ENCODE data around the gene TBX18.

TBX18 gene

DNA sequence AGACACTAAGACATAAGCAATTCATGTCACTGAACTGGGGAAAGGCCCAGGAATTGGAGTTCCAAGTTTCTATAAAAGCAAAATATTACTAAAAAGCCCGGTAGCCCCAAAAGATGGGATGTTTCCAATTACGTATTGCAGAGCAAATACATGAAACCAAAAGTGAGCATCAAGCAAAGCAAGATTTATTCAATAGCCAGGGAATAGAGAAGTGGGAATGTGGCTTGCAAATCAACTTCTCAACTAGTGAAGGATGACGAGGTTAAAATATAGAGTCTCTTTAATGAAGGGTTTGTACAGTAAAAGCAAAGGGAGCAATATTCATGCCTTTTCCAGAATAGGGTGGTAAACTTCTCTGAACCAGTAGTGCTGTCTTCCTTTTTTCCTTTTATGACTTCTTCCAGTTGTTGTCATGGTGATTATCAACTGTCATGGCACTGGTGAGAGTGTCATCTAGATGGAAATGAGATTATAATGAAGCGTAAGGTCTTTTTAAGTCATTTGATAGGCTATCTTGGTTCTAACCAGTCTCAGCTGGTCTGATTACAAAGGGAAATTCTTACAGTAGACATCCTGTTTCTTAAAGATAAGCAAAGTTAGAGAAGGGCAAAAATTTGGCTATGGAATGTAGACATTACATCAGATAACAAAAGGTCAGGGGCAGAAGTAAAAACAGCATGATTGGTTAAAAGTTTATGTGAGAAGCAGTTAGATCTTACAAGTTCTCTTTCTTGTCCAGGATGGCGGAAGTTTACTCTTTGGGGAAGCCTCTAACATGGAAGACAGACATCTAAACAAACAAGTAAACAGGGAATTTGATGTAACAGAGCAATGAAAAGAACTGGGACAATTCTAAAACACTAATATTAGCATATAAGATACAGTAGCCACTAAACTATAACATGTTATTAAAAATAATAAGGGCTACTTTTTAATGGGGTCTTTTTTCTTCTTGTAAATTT lies 96.9 kb downstream of the TBX18 start:
- no peak for DNase-seq

DNA sequence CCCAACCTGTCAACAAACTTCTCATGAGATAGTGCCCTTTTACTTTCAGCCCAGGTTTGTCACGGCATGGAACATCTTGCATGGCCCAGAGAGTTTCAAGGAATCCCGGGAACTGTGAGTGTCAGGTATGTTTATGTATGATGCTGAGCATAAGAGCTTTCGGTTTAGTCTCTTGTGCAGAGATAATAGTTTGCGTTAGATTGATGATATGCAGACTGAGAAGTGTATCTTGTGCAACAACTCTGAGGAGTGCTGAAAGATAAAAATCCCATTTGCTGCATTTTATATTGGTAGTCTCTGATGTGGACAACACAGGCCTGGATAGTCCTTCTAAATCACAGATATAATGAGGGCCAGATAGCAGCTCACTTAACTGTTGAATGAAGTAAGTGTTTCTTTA lies 99.0 kb downstream of the TBX18 start:
- DNase-seq = no peak

DNA sequence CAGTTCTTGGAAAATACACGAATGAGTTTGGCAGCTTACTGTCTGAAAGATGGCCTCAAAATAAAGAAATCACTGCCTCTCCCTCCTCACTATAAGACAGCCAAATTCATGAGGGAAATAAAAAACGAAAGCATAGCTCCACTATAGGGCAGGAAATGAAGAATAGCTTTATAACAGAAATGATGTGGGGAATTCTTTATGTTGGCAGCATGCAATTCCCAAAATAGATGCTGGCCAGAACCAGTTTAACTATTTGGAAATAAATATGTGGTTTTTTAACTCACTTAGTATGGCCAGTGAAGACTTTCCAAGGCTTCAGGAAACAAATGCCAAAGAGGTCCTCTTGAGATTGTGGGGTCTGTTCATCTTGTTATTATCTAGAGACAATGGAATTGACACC lies 100.5 kb downstream of the TBX18 start:
- DNase-seq = no peak

DNA sequence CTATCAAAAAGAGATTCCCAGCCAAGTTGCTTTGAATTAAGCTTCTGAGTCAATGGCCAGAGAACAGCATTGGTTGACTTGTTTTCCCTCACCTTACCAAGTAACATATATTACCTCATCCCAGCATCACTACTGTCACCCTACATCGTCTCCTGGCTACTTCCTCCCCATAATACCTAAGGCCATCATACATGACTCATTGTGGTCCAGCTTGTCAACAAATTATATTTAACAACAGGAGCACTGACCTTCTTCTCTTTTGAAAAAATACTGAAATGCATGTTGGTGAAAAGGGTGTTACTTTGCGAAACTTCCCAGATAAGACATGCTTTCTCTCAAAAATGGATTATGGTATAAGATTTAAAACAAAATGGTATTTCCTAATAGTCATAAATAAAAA lies 106.9 kb downstream of the TBX18 start:
- no peak for DNase-seq

DNA sequence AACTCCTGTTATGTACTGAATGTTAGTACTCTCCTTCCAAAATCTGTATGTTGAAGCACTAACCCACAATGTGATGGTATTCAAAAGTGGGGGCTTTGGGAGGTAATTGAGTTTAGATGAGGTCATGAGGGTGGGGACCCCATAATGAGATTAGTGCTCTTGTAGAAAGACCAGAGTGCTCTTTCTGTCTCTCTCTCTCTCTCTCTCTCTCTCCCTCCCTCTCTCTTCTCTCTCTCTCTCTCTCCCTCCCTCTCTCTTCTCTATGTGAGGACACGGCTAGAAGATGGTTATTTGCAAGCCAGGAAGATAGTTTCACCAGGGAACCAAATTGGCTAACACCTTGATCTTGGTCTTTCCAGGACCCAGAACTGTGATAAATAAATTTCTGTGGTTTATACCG lies 107.4 kb downstream of the TBX18 start:
- no peak for DNase-seq

DNA sequence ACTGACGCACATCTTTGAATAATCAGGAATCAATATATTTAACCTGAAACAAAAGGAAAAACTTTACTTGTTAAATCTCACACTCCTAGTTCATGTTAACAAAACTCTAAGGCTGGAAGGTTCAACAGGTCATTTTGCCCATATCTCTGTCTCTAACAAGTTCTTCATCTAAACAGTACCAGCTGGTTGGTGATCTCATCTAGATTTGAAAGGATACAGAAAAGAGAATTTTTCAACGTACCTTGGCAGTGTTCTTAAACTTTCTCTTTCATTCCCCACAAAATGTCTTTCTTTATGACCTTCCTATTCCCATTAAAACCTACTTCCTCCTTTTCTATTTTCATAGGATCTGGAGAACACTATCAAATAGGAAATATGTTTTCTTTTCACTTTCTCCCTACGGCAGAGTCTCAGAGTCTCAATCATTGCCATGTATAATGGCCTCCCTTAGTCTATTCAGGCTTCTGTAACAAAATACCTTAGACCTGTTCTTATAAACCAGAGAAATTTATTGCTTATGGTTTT lies 111.3 kb downstream of the TBX18 start:
- DNase-seq = no peak

DNA sequence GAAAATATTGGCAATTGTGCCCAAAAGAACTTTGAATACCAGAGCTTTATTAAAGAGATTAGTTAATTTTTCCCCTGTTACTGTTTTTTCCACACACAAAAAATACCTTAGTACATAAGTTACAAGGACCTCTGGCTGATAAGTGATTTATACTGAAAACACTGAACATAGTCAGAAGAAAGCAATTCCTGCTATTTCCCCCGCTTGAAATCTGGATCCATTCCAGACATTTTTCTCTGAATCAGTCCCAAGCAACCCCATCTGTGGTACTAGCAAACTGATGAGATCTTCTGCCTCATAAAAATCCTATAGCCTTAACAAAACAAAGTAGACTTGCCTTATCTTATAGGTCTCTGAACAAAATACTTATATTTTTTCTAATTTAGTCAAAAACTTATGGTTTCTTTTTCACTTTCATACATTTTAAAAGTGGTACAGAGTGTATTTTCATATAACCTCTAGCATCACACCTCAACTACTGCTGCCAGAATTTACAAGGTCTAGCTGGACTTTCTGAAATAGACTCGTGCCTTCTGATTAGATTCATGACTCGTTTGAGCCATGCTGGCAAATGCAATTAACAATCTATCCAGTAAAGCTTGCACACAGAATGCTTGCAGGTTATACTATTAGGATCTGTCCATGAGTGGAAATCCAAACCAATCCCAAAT lies 111.9 kb downstream of the TBX18 start:
- no peak for DNase-seq

DNA sequence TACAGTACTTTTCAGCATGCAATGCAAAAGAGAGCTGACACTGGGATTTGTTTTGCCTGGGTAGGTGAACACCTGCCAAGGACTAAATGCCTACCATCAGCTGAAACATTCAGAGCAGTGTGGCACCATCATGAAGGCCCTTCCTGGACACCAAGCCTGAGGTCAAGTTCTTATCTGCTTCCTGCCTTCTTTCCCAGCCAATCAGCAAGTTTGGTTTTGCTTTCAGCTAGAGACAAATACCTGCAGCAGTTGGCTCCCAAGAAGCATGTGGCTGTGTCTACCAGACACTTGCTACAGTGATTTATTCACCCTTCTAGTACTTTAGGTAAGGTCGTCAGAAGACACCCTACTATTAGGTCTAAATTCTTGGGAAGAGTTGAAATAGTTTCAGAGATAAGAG lies 112.8 kb downstream of the TBX18 start:
- DNase-seq = no peak

DNA sequence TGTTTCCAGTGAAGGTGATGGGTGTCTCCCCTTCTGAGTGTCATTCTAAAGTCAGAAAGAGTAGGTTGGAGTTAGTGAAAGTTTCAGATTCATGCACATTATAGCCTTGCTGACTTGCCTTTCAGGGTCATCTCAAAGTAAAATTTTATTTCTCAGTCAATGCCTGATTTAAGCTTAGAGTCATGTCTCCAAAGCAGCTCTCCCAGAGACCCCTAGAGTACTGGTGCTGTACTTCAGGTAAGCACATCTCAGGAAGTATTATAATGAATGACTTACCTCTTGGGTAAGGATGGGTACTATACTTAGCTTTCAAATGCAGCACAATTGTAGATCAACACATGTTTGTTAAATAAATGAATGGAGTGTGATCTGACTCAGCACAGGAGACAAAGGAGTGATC lies 116.0 kb downstream of the TBX18 start:
- no peak for DNase-seq

DNA sequence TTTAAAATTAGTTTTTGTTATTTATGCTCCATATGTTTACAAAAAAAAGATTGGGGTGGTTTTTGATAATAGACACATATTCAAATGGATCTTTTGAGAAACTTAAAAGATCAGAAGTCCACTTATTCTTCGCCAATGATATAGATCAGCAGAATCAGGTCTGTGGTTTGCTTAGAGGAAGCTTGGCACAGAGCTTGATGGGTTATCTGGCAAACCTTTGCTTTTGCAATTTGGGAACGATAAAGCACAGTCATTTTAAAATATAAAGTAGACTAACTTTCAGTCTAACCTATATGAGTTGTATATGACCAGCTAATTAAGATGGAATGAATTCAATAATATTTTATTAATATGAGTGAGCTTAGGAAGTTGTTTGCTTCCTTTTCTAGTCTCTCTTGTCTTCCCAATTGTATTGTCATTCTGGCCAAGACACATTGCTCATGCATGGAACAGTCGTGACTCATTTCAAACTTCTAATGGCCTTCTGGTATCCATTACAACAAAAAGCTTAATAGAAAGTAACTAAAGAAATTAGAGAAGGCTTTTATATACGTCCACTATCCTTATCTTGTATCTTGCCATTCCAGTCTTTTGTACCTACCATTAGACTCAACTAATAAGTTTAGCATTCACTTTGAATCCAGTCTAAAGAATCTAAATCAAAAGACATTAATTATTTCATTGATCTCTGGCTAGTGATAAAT lies 118.7 kb downstream of the TBX18 start:
- peak in 1 of 2 experiments; percentile 11 for DNase-seq

DNA sequence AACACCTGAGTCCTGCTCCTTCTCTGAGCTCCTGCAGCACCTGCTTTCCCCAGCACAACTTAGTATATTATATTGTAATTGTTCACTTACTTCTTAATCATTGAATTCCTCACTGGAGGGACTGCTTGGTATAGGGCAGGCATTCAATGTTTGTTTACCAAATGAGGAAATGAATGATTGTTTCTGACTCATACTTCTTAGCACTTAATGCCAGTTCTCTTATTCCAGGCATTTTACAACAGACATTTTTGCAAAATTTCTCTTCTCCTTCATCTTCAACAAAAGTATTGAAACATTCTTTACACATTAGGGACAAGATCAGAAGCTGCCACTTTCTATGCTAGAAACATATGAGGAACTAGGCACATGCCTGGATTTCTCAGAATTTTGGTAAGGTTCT lies 119.4 kb downstream of the TBX18 start:
- DNase-seq = peak in 1 of 2 experiments; percentile 17

DNA sequence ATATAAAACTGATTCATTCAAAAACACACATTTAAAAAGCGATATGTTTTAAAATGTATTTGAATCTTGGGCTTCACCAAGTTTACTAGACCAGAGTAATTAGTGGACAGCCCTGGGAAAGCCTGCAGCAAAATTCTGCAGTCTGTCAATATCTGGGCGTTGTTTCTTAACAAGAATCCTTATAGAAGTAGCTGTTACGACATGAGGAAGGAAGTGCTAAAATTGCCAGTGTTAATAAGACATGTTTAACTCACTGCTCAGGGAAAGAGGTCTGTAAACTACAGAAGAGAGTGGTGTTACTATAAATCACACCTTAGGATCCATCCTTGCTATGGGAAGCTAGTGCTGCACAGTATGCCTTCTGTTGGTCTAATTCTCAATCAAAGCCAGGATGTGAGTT lies 120.6 kb downstream of the TBX18 start:
- DNase-seq = peak; percentile 33 to 54

DNA sequence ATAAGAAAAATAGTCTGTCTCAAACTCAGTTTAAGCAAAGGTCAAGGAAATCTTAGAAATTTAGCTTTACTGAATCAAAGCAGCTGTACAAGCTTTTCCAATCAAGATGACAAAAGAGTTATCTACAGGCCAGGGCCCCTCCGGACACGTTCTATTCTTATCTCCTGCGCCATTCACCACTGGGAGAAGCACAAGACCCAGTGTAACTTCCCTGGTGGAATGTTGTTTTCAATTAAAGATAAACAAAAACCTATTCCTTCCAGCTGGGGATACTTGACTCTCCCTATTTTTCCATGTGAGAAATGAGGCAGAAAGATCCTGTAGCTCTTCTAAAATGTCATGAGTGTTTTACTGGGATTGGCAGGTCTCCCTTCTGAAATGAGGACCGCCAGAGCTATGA lies 123.3 kb downstream of the TBX18 start:
- no peak for DNase-seq

DNA sequence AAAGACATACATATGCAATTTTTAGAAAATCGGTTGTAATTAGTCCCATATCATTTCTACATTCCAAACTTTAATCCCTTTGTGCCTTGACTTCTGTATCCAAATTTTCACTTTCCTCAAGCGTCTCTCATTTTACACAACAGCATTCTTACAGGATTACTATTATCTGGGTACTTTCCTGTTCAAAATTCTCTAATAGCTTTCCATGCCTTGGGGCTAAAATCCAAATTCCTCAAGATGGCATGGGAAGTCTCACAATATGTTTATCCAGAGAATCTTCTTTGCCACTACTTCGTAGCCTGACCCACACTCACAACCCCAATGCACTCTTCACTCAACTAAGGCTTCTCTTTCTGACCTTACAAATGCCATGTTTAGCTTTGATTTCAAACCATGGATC lies 125.0 kb downstream of the TBX18 start:
- DNase-seq = no peak

DNA sequence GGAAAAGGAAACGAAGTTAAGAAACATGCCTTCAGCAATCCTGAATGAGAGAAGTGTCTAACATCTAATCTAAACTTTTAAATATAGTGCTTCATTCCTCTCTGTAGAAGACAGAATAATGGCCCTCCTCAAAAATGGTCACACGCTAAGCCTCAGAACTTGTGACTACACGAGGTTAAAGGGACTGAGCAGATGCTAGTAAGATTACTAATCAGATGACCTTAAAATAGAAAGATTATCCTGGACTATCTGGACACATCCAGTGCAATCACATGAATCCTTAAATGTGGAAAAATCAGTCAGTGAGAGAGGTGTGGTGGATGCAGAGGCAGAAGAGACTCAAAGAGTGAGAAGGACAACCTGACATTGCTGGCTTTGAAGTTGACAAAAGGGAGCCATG lies 126.1 kb downstream of the TBX18 start:
- no peak for DNase-seq

Measured in Kasumi-1 (cell line).